ENCODE data around the gene EIF3D.

EIF3D gene

GRCh38 chr22:36528795-36529751 is at the start of gene EIF3D:
Gene EIF3D, minus strand, starts transcription at chr22:36529166. Its CDS starts 3,045 bp downstream, at chr22:36526121.
- peak; percentile 94 for DNase-seq

- no peak for DNase-seq
These were observed 49.7 kb upstream of the EIF3D start for GRCh38 chr22:36578619-36579018.

GRCh38 chr22:36577019-36577418 is 48.1 kb upstream of the EIF3D start:
- DNase-seq: no peak

- DNase-seq: no peak
These were observed 45.8 kb upstream of the EIF3D start for GRCh38 chr22:36574728-36575127.

- no peak for DNase-seq
These were observed 44.9 kb upstream of the EIF3D start for GRCh38 chr22:36573815-36574363.

GRCh38 chr22:36571991-36572390 is 43.0 kb upstream of the EIF3D start:
- no peak for DNase-seq

GRCh38 chr22:36569999-36570398 is 41.0 kb upstream of the EIF3D start:
- no peak for DNase-seq

GRCh38 chr22:36568846-36569245 is 39.9 kb upstream of the EIF3D start:
- no peak for DNase-seq

- no peak for DNase-seq
These were observed 37.8 kb upstream of the EIF3D start for GRCh38 chr22:36566720-36567119.

GRCh38 chr22:36565686-36566085 is 36.7 kb upstream of the EIF3D start:
- no peak for DNase-seq

GRCh38 chr22:36565159-36565507 is 36.2 kb upstream of the EIF3D start:
- no peak for DNase-seq

GRCh38 chr22:36564422-36565158 is 35.6 kb upstream of the EIF3D start:
- no peak for DNase-seq

GRCh38 chr22:36563898-36564297 is 34.9 kb upstream of the EIF3D start:
- no peak for DNase-seq

- DNase-seq: no peak
These were observed 34.5 kb upstream of the EIF3D start for GRCh38 chr22:36563444-36563843.

GRCh38 chr22:36563001-36563400 is 34.0 kb upstream of the EIF3D start:
- no peak for DNase-seq

- no peak for DNase-seq
These were observed 33.4 kb upstream of the EIF3D start for GRCh38 chr22:36562261-36562835.

GRCh38 chr22:36561291-36561811 is 32.4 kb upstream of the EIF3D start:
- no peak for DNase-seq

- no peak for DNase-seq
These were observed 31.0 kb upstream of the EIF3D start for GRCh38 chr22:36560001-36560400.

- no peak for DNase-seq
These were observed 25.1 kb upstream of the EIF3D start for GRCh38 chr22:36554098-36554497.

- no peak for DNase-seq
These were observed 23.3 kb upstream of the EIF3D start for GRCh38 chr22:36552289-36552688.

- no peak for DNase-seq
These were observed 21.9 kb upstream of the EIF3D start for GRCh38 chr22:36550701-36551495.

- no peak for DNase-seq
These were observed 20.1 kb upstream of the EIF3D start for GRCh38 chr22:36549033-36549432.
